ELR (cell line): ENCODE measurements around the gene COX17.

Source experiments
- DNase-seq: peaks from one replicate; pipeline ENCODE4 v3.0.0-alpha.2; 2015; ENCODE audit warnings: low read depth

The COX17 gene

GRCh38 chr3:119643528-119643927 lies 33.7 kb downstream of the COX17 start:
- DNase-seq = peak; percentile 94

- peak; percentile 58 for DNase-seq
These were observed 34.3 kb downstream of the COX17 start for GRCh38 chr3:119642746-119643473.

- DNase-seq = no peak
These were observed 35.8 kb downstream of the COX17 start for GRCh38 chr3:119641416-119641815.

GRCh38 chr3:119639494-119640350 lies 37.5 kb downstream of the COX17 start:
- peak; percentile 54 for DNase-seq

- DNase-seq = peak; percentile 90
These were observed 39.3 kb downstream of the COX17 start for GRCh38 chr3:119637679-119638477.

GRCh38 chr3:119636891-119637611 lies 40.2 kb downstream of the COX17 start:
- no peak for DNase-seq

- peak; percentile 37 for DNase-seq
These were observed 41.0 kb downstream of the COX17 start for GRCh38 chr3:119636249-119636648.

- no peak for DNase-seq
These were observed 41.5 kb downstream of the COX17 start for GRCh38 chr3:119635719-119636118.

GRCh38 chr3:119632829-119633228 lies 44.4 kb downstream of the COX17 start:
- no peak for DNase-seq

- DNase-seq = no peak
These were observed 45.0 kb downstream of the COX17 start for GRCh38 chr3:119632216-119632615.

- DNase-seq = no peak
These were observed 45.7 kb downstream of the COX17 start for GRCh38 chr3:119631516-119631915.

- no peak for DNase-seq
These were observed 46.3 kb downstream of the COX17 start for GRCh38 chr3:119630880-119631329.

GRCh38 chr3:119630128-119630879 lies 46.9 kb downstream of the COX17 start:
- DNase-seq = peak; percentile 43

- no peak for DNase-seq
These were observed 48.3 kb downstream of the COX17 start for GRCh38 chr3:119628816-119629445.

- no peak for DNase-seq
These were observed 48.8 kb downstream of the COX17 start for GRCh38 chr3:119628390-119628789.

- DNase-seq = no peak
These were observed 49.7 kb downstream of the COX17 start for GRCh38 chr3:119627461-119627860.

- DNase-seq = no peak
These were observed 51.0 kb downstream of the COX17 start for GRCh38 chr3:119626196-119626595.

GRCh38 chr3:119625451-119626153 lies 51.6 kb downstream of the COX17 start:
- no peak for DNase-seq

- no peak for DNase-seq
These were observed 53.0 kb downstream of the COX17 start for GRCh38 chr3:119624002-119624720.
